ENCODE data around the gene USP40.

- TF ChIP-seq CTCF (IDR thresholded peaks at IDR 0.05 in 2 of 3, conservative IDR thresholded peaks at IDR 0.05 in 1 of 3; ENCODE audit: control insufficient read depth in 2 of 3, extremely low read depth in 1 of 3, insufficient read depth in 1 of 3, low read depth in 3 of 3, low read length in 3 of 3) (no peak), RBBP5 (conservative IDR thresholded peaks at IDR 0.05) (no peak), RFX5 (IDR thresholded peaks at IDR 0.05; ENCODE audit: low read depth, low read length) (no peak), MYC (IDR thresholded peaks at IDR 0.05; ENCODE audit: insufficient read depth, insufficient read length, insufficient replicate concordance, low read length, severe bottlenecking) (no peak), NFIC (IDR thresholded peaks at IDR 0.05; ENCODE audit: low read depth, low read length) (no peak), ZNF274 (IDR thresholded peaks at IDR 0.05; ENCODE audit: insufficient read depth, insufficient read length) (no peak)
Observed at GRCh38 chr2:233457356-233457755, 109.2 kb downstream of the USP40 start.

All from GM12878 (cell line).